ENCODE data around the gene EIPR1. TPM values are rescaled to one million over a fixed set of nuclear protein-coding genes. Genes with fewer than 3 reads are reported as not detected.

EIPR1 gene
- total RNA-seq, 1 donor from 2014 or later: 30.3 TPM

DNA sequence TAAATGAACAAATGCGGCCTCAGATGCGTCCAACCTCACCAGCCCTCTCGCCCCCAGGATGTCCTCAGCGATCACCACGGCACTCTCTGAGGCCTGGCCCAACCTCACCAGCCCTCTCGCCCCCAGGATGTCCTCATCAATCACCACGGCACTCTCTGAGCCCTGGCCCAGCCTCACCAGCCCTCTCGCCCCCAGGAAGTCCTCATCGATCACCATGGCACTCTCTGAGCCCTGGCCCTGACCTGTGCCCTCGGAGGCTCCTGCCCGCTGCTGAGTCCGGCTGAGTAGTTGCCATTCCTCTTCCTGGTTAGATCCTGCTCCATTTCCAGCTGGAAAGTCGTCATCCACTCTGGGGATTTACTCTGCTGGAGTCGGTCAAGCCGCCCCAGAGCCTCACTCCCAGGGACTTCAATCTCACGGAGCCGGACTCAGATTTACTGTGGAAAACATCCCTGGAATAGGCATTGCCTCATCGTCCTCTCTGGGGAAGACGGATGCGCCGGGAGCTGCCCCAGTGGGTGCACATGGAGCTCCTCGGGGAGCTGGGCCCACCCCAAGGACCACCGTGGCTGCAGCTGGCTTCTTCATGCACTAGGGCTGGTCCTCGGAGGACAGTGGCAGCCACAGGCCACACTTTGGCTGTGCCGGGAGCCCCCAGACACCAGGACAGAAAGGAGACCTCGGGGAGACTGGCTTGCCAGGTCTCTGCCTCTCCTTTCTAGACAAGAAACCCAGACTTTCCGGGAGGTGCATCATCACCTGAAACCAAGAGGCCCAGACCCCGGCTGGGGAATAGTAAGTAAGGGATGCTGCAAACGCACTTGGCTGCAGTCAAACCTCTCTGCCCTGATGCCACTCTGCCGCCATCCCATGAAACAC is 230.6 kb downstream of the EIPR1 start:
- no peak for DNase-seq

DNA sequence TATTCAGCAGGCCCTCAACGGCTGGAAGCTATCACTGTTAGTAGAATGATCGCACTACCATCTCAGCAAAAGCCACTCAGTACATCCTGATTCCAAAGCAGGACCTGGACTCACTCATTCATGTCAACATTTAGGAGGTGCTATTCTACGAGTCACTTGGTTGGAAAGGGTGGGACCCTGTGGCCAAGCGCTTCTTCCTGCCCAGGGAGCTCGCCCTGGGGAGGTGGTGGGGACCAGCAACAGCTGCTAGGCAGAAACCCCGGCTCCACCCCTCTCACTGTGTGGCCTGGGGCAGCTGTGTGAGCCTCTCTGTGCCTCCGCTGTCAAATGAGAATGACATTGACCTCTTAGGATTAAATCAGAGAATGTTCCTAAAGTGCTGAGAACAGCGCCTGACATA is 231.4 kb downstream of the EIPR1 start:
- DNase-seq: no peak

GRCh38 chr2:3145471-3146021 is 232.1 kb downstream of the EIPR1 start:
- DNase-seq: no peak

DNA sequence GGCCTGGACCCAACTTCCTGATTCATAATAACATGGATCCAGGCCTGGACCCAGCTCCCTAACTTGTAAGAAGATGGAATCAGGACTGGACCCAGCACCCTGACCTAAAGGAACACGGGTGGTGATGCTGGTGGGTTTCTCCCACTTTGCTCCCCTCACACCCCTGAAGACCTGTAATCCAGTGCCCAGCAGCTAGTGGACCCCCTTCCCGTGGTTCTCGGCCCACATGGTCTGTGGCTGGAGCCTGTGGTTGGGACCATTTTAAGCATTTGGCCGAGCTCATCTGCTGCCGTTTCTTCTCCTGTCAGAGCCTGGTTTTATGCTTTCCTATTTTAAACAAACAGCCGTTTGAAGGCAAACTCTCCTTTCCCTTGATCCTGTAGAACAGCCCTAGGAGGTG is 232.8 kb downstream of the EIPR1 start:
- no peak for DNase-seq

DNA sequence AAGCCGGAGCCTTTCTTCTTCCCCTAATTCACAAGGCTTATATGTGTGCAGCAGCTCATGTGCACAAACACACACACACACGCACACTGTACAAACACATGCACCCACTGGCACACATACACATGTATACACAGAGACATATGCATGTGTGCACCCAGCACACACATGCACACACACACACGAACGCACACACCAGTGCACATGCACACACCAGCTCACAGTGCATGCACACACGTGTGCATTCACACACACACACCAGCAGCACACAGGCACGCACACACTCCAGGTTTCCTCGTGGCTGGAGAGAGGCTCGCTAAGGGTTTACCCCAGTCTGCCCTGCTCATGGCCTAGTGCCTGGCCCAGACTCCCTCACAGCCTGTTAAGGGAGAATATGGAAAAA is 234.0 kb downstream of the EIPR1 start:
- no peak for DNase-seq

GRCh38 chr2:3142961-3143571 is 234.6 kb downstream of the EIPR1 start:
- DNase-seq: peak; percentile 30

DNA sequence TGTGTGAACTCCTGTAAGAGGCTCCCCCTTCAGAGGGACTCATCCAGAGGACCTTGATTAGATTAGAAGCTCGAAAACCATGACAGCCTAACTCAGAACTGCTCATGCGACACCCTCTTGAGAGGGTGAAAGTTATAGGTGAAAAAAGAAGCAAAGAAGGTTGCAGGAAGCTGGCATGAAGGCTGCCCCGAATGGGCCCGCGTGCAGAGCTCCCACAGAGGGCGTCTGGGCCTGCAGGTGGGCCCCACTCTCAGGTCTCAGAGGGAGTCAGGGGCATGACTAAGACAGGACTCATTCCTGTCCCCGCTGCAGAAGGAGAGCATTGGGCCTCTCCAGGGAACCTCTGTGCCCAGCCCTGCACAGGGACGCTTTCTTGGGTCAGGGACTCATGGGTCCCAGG is 235.4 kb downstream of the EIPR1 start:
- no peak for DNase-seq

- DNase-seq: no peak
These were observed 235.9 kb downstream of the EIPR1 start for GRCh38 chr2:3141696-3142095.

- DNase-seq: no peak
These were observed 237.7 kb downstream of the EIPR1 start for GRCh38 chr2:3139906-3140305.

Other genes starting within 250 kb of the EIPR1 start
- 61.8 TPM for gene TRAPPC12, start 1.9 kb upstream of the EIPR1 start, total RNA-seq
- gene ADI1, start 141.7 kb upstream of the EIPR1 start, total RNA-seq: 15.4 TPM
- 26.2 TPM for gene RNASEH1, start 180.5 kb upstream of the EIPR1 start, total RNA-seq
- 1,272 TPM for gene RPS7, start 197.4 kb upstream of the EIPR1 start, total RNA-seq
- 0.78 TPM for gene COLEC11, start 217.3 kb upstream of the EIPR1 start, total RNA-seq